WTC11 (cell line): Measurements from ENCODE around the gene SLC47A2. TPM values are rescaled to one million over a fixed set of nuclear protein-coding genes. Genes with fewer than 3 reads are reported as not detected.

Source experiments
- ATF2 ChIP-seq: sonication (generic); formaldehyde crosslinking; IDR thresholded peaks from 2 replicates; pipeline ENCODE4 v1.8.1; 2022; ENCODE audit warnings: low read depth, missing genetic modification reagents, borderline replicate concordance
- E2F4 ChIP-seq: sonication (generic); formaldehyde crosslinking; IDR thresholded peaks from 2 replicates; pipeline ENCODE4 v1.8.1; 2022; ENCODE audit warnings: low read depth, mild to moderate bottlenecking, moderate library complexity, missing genetic modification reagents, borderline replicate concordance
- ELF4 ChIP-seq: sonication (generic); formaldehyde crosslinking; IDR thresholded peaks from 2 replicates; pipeline ENCODE4 v1.8.1; 2022; ENCODE audit warnings: low read depth, mild to moderate bottlenecking, moderate library complexity, missing genetic modification reagents
- FOXK1 ChIP-seq: sonication (generic); formaldehyde crosslinking; IDR thresholded peaks from 2 replicates; pipeline ENCODE4 v1.8.0; 2022; ENCODE audit warnings: mild to moderate bottlenecking, moderate library complexity, missing genetic modification reagents
- HMGA2 ChIP-seq: fragments of 250-450 bp; sonication (Bioruptor Pico); IDR thresholded peaks from 2 replicates; pipeline ENCODE4 v1.4.0; 2021; ENCODE audit warnings: mild to moderate bottlenecking, moderate library complexity
- IRF2 ChIP-seq: sonication (generic); formaldehyde crosslinking; IDR thresholded peaks from 2 replicates; pipeline ENCODE4 v1.8.0; 2022; ENCODE audit warnings: low read depth, missing genetic modification reagents, borderline replicate concordance
- JAZF1 ChIP-seq: fragments of 250-450 bp; sonication (Bioruptor Pico); IDR thresholded peaks from 2 replicates; pipeline ENCODE4 v1.9.0; 2021; ENCODE audit warnings: moderate library complexity, mild to moderate bottlenecking, inconsistent platforms
- PRRX2 ChIP-seq: fragments of 250-450 bp; sonication (Bioruptor Pico); IDR thresholded peaks from 2 replicates; pipeline ENCODE4 v1.8.0; 2021; ENCODE audit warnings: mild to moderate bottlenecking
- RORB ChIP-seq: fragments of 250-450 bp; sonication (Bioruptor Pico); IDR thresholded peaks from 2 replicates; pipeline ENCODE4 v1.9.0; 2021; ENCODE audit warnings: mild to moderate bottlenecking
- TEAD4 ChIP-seq: sonication (generic); formaldehyde crosslinking; IDR thresholded peaks from 2 replicates; pipeline ENCODE4 v1.8.0; 2022; ENCODE audit warnings: mild to moderate bottlenecking, missing genetic modification reagents
- USF2 ChIP-seq: sonication (generic); formaldehyde crosslinking; IDR thresholded peaks from 2 replicates; pipeline ENCODE4 v1.8.1; 2023; ENCODE audit warnings: mild to moderate bottlenecking, missing genetic modification reagents, moderate library complexity
- ZNF232 ChIP-seq: sonication (generic); formaldehyde crosslinking; IDR thresholded peaks from 2 replicates; pipeline ENCODE4 v1.8.0; 2022; ENCODE audit warnings: mild to moderate bottlenecking, missing genetic modification reagents
- ZNF263 ChIP-seq: sonication (generic); formaldehyde crosslinking; IDR thresholded peaks from 2 replicates; pipeline ENCODE4 v1.8.1; 2022; ENCODE audit warnings: low read depth, mild to moderate bottlenecking, moderate library complexity, missing genetic modification reagents
- ZNF423 ChIP-seq: fragments of 250-450 bp; sonication (Bioruptor Pico); IDR thresholded peaks from 2 replicates; pipeline ENCODE4 v2.1.2; 2022; ENCODE audit warnings: mild to moderate bottlenecking, moderate library complexity
- total RNA-seq: library from RNA; stranded (reverse); gene quantifications from 3 replicates; pipeline ENCODE4 v1.2.3, GENCODE V29; 2021
- TF ChIP-seq, protein P1 (sequence below): sonication (generic); formaldehyde crosslinking; IDR thresholded peaks from 2 replicates; pipeline ENCODE4 v1.8.0; 2023; ENCODE audit warnings: missing genetic modification reagents
- TF ChIP-seq, protein P2 (sequence below): sonication (generic); formaldehyde crosslinking; IDR thresholded peaks from 2 replicates; pipeline ENCODE4 v1.8.1; 2023; ENCODE audit warnings: mild to moderate bottlenecking, missing genetic modification reagents, borderline replicate concordance
- TF ChIP-seq, protein P3 (sequence below): sonication (generic); formaldehyde crosslinking; IDR thresholded peaks from 2 replicates; pipeline ENCODE4 v1.8.1; 2022; ENCODE audit warnings: missing genetic modification reagents, borderline replicate concordance

The SLC47A2 gene
- total RNA-seq, 1 experiment from 2014 or later, result not detected

- TF ChIP-seq ATF2 (peak; percentile 81; the same call in 1 of the 2 replicates), FOXK1 (CRISPR knock-in tag) (peak; percentile 84; the same call in 1 of the 2 replicates), ZNF232 (CRISPR knock-in tag) (no peak), IRF2 (CRISPR knock-in tag) (no peak), ELF4 (0 out of 2 replicates have a peak, but pooled peaks have one; percentile 61), ZNF263 (CRISPR knock-in tag) (no peak), ZNF423 (CRISPR knock-in tag) (no peak), USF2 (CRISPR knock-in tag) (peak; percentile 37; the same call in 1 of the 2 replicates), E2F4 (CRISPR knock-in tag) (no peak), RORB (no peak), JAZF1 (CRISPR knock-in tag) (no peak), PRRX2 (CRISPR knock-in tag) (no peak), TEAD4 (CRISPR knock-in tag) (no peak), HMGA2 (no peak)
- TF ChIP-seq, protein P1, sequence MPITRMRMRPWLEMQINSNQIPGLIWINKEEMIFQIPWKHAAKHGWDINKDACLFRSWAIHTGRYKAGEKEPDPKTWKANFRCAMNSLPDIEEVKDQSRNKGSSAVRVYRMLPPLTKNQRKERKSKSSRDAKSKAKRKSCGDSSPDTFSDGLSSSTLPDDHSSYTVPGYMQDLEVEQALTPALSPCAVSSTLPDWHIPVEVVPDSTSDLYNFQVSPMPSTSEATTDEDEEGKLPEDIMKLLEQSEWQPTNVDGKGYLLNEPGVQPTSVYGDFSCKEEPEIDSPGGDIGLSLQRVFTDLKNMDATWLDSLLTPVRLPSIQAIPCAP (CRISPR knock-in tag), result peak; percentile 70; the same call in 1 of the 2 replicates
- TF ChIP-seq, protein P2, sequence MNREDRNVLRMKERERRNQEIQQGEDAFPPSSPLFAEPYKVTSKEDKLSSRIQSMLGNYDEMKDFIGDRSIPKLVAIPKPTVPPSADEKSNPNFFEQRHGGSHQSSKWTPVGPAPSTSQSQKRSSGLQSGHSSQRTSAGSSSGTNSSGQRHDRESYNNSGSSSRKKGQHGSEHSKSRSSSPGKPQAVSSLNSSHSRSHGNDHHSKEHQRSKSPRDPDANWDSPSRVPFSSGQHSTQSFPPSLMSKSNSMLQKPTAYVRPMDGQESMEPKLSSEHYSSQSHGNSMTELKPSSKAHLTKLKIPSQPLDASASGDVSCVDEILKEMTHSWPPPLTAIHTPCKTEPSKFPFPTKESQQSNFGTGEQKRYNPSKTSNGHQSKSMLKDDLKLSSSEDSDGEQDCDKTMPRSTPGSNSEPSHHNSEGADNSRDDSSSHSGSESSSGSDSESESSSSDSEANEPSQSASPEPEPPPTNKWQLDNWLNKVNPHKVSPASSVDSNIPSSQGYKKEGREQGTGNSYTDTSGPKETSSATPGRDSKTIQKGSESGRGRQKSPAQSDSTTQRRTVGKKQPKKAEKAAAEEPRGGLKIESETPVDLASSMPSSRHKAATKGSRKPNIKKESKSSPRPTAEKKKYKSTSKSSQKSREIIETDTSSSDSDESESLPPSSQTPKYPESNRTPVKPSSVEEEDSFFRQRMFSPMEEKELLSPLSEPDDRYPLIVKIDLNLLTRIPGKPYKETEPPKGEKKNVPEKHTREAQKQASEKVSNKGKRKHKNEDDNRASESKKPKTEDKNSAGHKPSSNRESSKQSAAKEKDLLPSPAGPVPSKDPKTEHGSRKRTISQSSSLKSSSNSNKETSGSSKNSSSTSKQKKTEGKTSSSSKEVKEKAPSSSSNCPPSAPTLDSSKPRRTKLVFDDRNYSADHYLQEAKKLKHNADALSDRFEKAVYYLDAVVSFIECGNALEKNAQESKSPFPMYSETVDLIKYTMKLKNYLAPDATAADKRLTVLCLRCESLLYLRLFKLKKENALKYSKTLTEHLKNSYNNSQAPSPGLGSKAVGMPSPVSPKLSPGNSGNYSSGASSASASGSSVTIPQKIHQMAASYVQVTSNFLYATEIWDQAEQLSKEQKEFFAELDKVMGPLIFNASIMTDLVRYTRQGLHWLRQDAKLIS (CRISPR knock-in tag), result no peak
- TF ChIP-seq, protein P3, sequence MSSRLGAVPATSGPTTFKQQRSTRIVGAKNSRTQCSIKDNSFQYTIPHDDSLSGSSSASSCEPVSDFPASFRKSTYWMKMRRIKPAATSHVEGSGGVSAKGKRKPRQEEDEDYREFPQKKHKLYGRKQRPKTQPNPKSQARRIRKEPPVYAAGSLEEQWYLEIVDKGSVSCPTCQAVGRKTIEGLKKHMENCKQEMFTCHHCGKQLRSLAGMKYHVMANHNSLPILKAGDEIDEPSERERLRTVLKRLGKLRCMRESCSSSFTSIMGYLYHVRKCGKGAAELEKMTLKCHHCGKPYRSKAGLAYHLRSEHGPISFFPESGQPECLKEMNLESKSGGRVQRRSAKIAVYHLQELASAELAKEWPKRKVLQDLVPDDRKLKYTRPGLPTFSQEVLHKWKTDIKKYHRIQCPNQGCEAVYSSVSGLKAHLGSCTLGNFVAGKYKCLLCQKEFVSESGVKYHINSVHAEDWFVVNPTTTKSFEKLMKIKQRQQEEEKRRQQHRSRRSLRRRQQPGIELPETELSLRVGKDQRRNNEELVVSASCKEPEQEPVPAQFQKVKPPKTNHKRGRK (CRISPR knock-in tag), result no peak
These were observed 28.8 kb upstream of the SLC47A2 start (continued) for GRCh38 chr17:19744922-19745757.
